ENCODE measurements around the gene ZBTB34. TPM values are rescaled to one million over a fixed set of nuclear protein-coding genes. Genes with fewer than 3 reads are reported as not detected.
A peak's percentile ranks its signal among the peaks of the same experiment; 100 is the strongest.

ZBTB34 gene
- total and polyA plus RNA-seq, 2 of the 4 experiments (the other 2 are of a cell fraction), result 2.7 to 3.1 TPM

- Histone ChIP-seq H3K4me3 (ENCODE audit: insufficient read depth, low read depth, low read length) (no peak overlapping the region), H2BK15ac (ENCODE audit: low read depth, low read length) (no peak overlapping the region), H3K79me1 (ENCODE audit: low read depth in 1 of 2, low read length in 2 of 2) (peaks cover 27 to 65% of the 10 kb centered on the region in 2 experiments), H3K4me1 (ENCODE audit: control insufficient read depth, insufficient read depth, low read length) (peaks cover 3% of the 10 kb centered on the region), H4K8ac (ENCODE audit: low read depth in 2 of 2, low read length in 2 of 2) (no peak overlapping the region), H3K27me3 (ENCODE audit: control insufficient read depth, insufficient read depth, low read length) (no peaks in the 10 kb centered on the region), H3K4ac (ENCODE audit: low read depth, low read length) (no peak overlapping the region), H3K14ac (replicated peaks; ENCODE audit: low read depth, low read length) (no peak overlapping the region), H2AK9ac (replicated peaks; ENCODE audit: low read depth, low read length, poor library complexity) (no peak overlapping the region), H2BK120ac (ENCODE audit: low read depth, low read length) (no peak overlapping the region), H3K9me1 (ENCODE audit: insufficient read depth, low read length) (peaks cover 4% of the 10 kb centered on the region), H3K36me3 (ENCODE audit: control insufficient read depth, insufficient read depth, low read length) (peaks cover 18% of the 10 kb centered on the region), H2AK5ac (ENCODE audit: low read depth, low read length) (no peak overlapping the region), H3K27ac (ENCODE audit: insufficient read depth, low read length) (no peak overlapping the region), H3K9ac (ENCODE audit: low read depth, low read length) (no peak overlapping the region), H2BK20ac (ENCODE audit: low read depth, low read length) (no peak overlapping the region), H2BK5ac (ENCODE audit: low read depth, low read length, poor library complexity, severe bottlenecking) (no peak overlapping the region), H3K23ac (ENCODE audit: low read depth, low read length) (no peak overlapping the region), H3K56ac (ENCODE audit: extremely low read depth, insufficient read depth, low read length) (no peak overlapping the region), H4K91ac (ENCODE audit: insufficient read depth, low read depth, low read length) (no peak overlapping the region), H4K5ac (ENCODE audit: low read depth, low read length) (no peak overlapping the region), H3K9me3 (ENCODE audit: control insufficient read depth, insufficient read depth, low read length) (no peaks in the 10 kb centered on the region), H4K20me1 (ENCODE audit: insufficient read depth, low read length) (peaks cover 45% of the 10 kb centered on the region), H3K18ac (ENCODE audit: low read depth, low read length) (no peak overlapping the region), H2AFZ (replicated peaks; ENCODE audit: low read length, poor library complexity) (no peak overlapping the region), H3K4me2 (ENCODE audit: low read depth, low read length) (no peak overlapping the region)
- TF ChIP-seq CTCF (conservative IDR thresholded peaks at IDR 0.05; ENCODE audit: low read depth, low read length) (no peak), MAFK (IDR thresholded peaks at IDR 0.05; ENCODE audit: low read depth, low read length) (peak; percentile 77)
- POLR2A ChIA-PET (ENCODE audit: unreplicated experiment), result no interaction called here
- CTCF ChIA-PET, result no interaction called here
- WGBS, 2 experiments (ENCODE audit: extremely low coverage in 2 of 2, insufficient read length in 1 of 2), result no CpG with 5 or more reads among the region's 4 CpGs
- in situ Hi-C loops (cut with MboI; ENCODE audit: low sequenced_read_pairs), result no loop called here
- dilution Hi-C loops (cut with HindIII; ENCODE audit: low sequenced_read_pairs, unreplicated experiment), result no loop called here
- ATAC-seq (ENCODE audit: low read depth), result no peak
- no peak for DNase-seq
- intact Hi-C loops (cut with micrococcal nuclease), result loop anchor here (10.0 kb wide), 1 partner anchor 351 kb away; no protein-coding TSS in a partner anchor
- BruUV-seq (replicated peaks), result no TSS peak
These were observed 15.5 kb downstream of the ZBTB34 start for GRCh38 chr9:126875756-126876510.
